ENCODE measurements around the gene PTPRK. TPM values are rescaled to one million over a fixed set of nuclear protein-coding genes. Genes with fewer than 3 reads are reported as not detected.

PTPRK gene
- total RNA-seq, 1 experiment from 2014 or later, result 53.8 TPM

GRCh38 chr6:128053109-128053508 is 467.3 kb downstream of the PTPRK start:
- H3K4me1 ChIP-seq (ENCODE audit: insufficient read depth, low read length), result no peaks in the 10 kb centered on the region
- DNase-seq (no peak), ATAC-seq (no peak)
- H3K27me3 ChIP-seq (ENCODE audit: low read length), result no peaks in the 10 kb centered on the region
- intact Hi-C loops (cut with micrococcal nuclease), result no loop called here
- no peaks in the 10 kb centered on the region for H3K79me2 ChIP-seq (ENCODE audit: low read length)
- H4K20me1 ChIP-seq (ENCODE audit: low read length), result no peaks in the 10 kb centered on the region
- H3K4me3 ChIP-seq (ENCODE audit: low read length), result no peak overlapping the region
- ChIA-PET CTCF (no interaction called here), POLR2A (ENCODE audit: unreplicated experiment) (no interaction called here)
- H3F3A ChIP-seq (ENCODE audit: low read length, unreplicated experiment), result no peaks in the 10 kb centered on the region
- no peaks in the 10 kb centered on the region for H3K36me3 ChIP-seq (ENCODE audit: low read depth, low read length)
- H3K27ac ChIP-seq (ENCODE audit: low read length), result no peak overlapping the region
- H3K4me2 ChIP-seq (ENCODE audit: low read length), result no peak overlapping the region
- H2AFZ ChIP-seq (ENCODE audit: low read length), result no peak overlapping the region
- TF ChIP-seq EZH2phosphoT487 (IDR thresholded peaks at IDR 0.05; ENCODE audit: borderline replicate concordance, low read length), result no peak
- no peak for TF ChIP-seq CTCF (conservative IDR thresholded peaks at IDR 0.05; ENCODE audit: low read depth, low read length)
- no peak for TF ChIP-seq EZH2 (IDR thresholded peaks at IDR 0.05; ENCODE audit: low read length, unreplicated experiment)
- no peak overlapping the region for H3K9ac ChIP-seq (ENCODE audit: low read length)
- no peaks in the 10 kb centered on the region for H3K9me2 ChIP-seq (replicated peaks; ENCODE audit: low read length)
- no peaks in the 10 kb centered on the region for H3K9me3 ChIP-seq (ENCODE audit: low read length)
- no TSS peak for BruUV-seq (replicated peaks)

- no peaks in the 10 kb centered on the region for H3K79me2 ChIP-seq (ENCODE audit: low read length)
- no peak overlapping the region for H3K4me2 ChIP-seq (ENCODE audit: low read length)
- TF ChIP-seq CTCF (conservative IDR thresholded peaks at IDR 0.05; ENCODE audit: low read depth, low read length) (no peak), EZH2 (IDR thresholded peaks at IDR 0.05; ENCODE audit: low read length, unreplicated experiment) (no peak), EZH2phosphoT487 (IDR thresholded peaks at IDR 0.05; ENCODE audit: borderline replicate concordance, low read length) (no peak)
- no TSS peak for BruUV-seq (replicated peaks)
- no peaks in the 10 kb centered on the region for H3F3A ChIP-seq (ENCODE audit: low read length, unreplicated experiment)
- intact Hi-C loops (cut with micrococcal nuclease), result no loop called here
- no peaks in the 10 kb centered on the region for H3K27me3 ChIP-seq (ENCODE audit: low read length)
- H3K4me3 ChIP-seq (ENCODE audit: low read length), result no peak overlapping the region
- ATAC-seq (no peak), DNase-seq (no peak)
- no peaks in the 10 kb centered on the region for H3K36me3 ChIP-seq (ENCODE audit: low read depth, low read length)
- no peak overlapping the region for H3K9ac ChIP-seq (ENCODE audit: low read length)
- no peak overlapping the region for H3K27ac ChIP-seq (ENCODE audit: low read length)
- no peaks in the 10 kb centered on the region for H4K20me1 ChIP-seq (ENCODE audit: low read length)
- H3K4me1 ChIP-seq (ENCODE audit: insufficient read depth, low read length), result no peaks in the 10 kb centered on the region
- ChIA-PET POLR2A (ENCODE audit: unreplicated experiment) (no interaction called here), CTCF (no interaction called here)
- H3K9me3 ChIP-seq (ENCODE audit: low read length), result no peaks in the 10 kb centered on the region
- no peak overlapping the region for H2AFZ ChIP-seq (ENCODE audit: low read length)
- no peaks in the 10 kb centered on the region for H3K9me2 ChIP-seq (replicated peaks; ENCODE audit: low read length)
Observed at GRCh38 chr6:128047989-128048388, 472.4 kb downstream of the PTPRK start.

GRCh38 chr6:128046033-128046432 is 474.4 kb downstream of the PTPRK start:
- BruUV-seq (replicated peaks), result no TSS peak
- Histone ChIP-seq H3K27me3 (ENCODE audit: low read length) (no peaks in the 10 kb centered on the region), H2AFZ (ENCODE audit: low read length) (no peak overlapping the region), H3K79me2 (ENCODE audit: low read length) (no peaks in the 10 kb centered on the region), H3K4me2 (ENCODE audit: low read length) (no peak overlapping the region), H3K9me3 (ENCODE audit: low read length) (no peaks in the 10 kb centered on the region), H3K9me2 (replicated peaks; ENCODE audit: low read length) (no peaks in the 10 kb centered on the region), H3K4me1 (ENCODE audit: insufficient read depth, low read length) (no peaks in the 10 kb centered on the region), H3K9ac (ENCODE audit: low read length) (no peak overlapping the region), H3K4me3 (ENCODE audit: low read length) (no peak overlapping the region), H4K20me1 (ENCODE audit: low read length) (no peaks in the 10 kb centered on the region), H3K27ac (ENCODE audit: low read length) (no peak overlapping the region), H3F3A (ENCODE audit: low read length, unreplicated experiment) (no peaks in the 10 kb centered on the region), H3K36me3 (ENCODE audit: low read depth, low read length) (no peaks in the 10 kb centered on the region)
- ATAC-seq (peak; percentile 48), DNase-seq (no peak)
- no peak for TF ChIP-seq EZH2 (IDR thresholded peaks at IDR 0.05; ENCODE audit: low read length, unreplicated experiment)
- no peak for TF ChIP-seq CTCF (conservative IDR thresholded peaks at IDR 0.05; ENCODE audit: low read depth, low read length)
- no peak for TF ChIP-seq EZH2phosphoT487 (IDR thresholded peaks at IDR 0.05; ENCODE audit: borderline replicate concordance, low read length)
- intact Hi-C loops (cut with micrococcal nuclease), result no loop called here
- ChIA-PET POLR2A (ENCODE audit: unreplicated experiment) (no interaction called here), CTCF (no interaction called here)

Data from PC-3 (cell line).